ENCODE data around the gene TYROBP. TPM values are rescaled to one million over a fixed set of nuclear protein-coding genes. Genes with fewer than 3 reads are reported as not detected.
A peak's percentile ranks its signal among the peaks of the same experiment; 100 is the strongest.
"Not testable (repeated sequence)": the region's sequence is repeated elsewhere in the genome, so short reads cannot be mapped to it uniquely, and the experiment has no call there.

The TYROBP gene
- total RNA-seq, 1 experiment from 2014 or later, result not detected

- DNase-seq (ENCODE audit: low read depth, low spot score), result no peak
- in situ Hi-C loops (cut with HindIII; ENCODE audit: low pct_unique_long_range_greater_than_20kb, low sequenced_read_pairs), result loop anchor here (10.0 kb wide), 1 partner anchor 57 kb away; the partner anchor contains the start of genes KIRREL2 and NPHS1
- Histone ChIP-seq H3K4me3 (ENCODE audit: low read depth in 2 of 2, low read length in 2 of 2) (no peak overlapping the region), H3K9me3 (ENCODE audit: control insufficient read depth, insufficient read depth, low read depth, low read length) (no peaks in the 10 kb centered on the region), H3K4me1 (ENCODE audit: control insufficient read depth, insufficient read depth, low read length) (no peaks in the 10 kb centered on the region), H3K27ac (ENCODE audit: low read length) (no peak overlapping the region), H3K36me3 (ENCODE audit: control insufficient read depth, insufficient read depth, low read length) (no peaks in the 10 kb centered on the region), H3K27me3 (ENCODE audit: control insufficient read depth, insufficient read depth, low read length) (no peaks in the 10 kb centered on the region)
- ChIA-PET CTCF (interaction anchor here (1.4 kb wide), 1 partner anchor 19 kb away, joined by 5 read pairs; no protein-coding TSS in a partner anchor), POLR2A (no interaction called here)
- ATAC-seq, result peak; percentile 44
- BruUV-seq (replicated peaks), result no TSS peak
- no peak for TF ChIP-seq POLR2AphosphoS5 (IDR thresholded peaks at IDR 0.05; ENCODE audit: low read depth, low read length)
- no peak for TF ChIP-seq SIN3A (IDR thresholded peaks at IDR 0.05; ENCODE audit: borderline replicate concordance, insufficient read depth, low read depth, low read length)
- TF ChIP-seq REST (IDR thresholded peaks at IDR 0.05; ENCODE audit: insufficient read depth in 1 of 2, low read depth in 2 of 2, low read length in 1 of 2), result no peak
- no peak for TF ChIP-seq TCF7L2 (IDR thresholded peaks at IDR 0.05; ENCODE audit: low read depth, low read length)
- no peak for TF ChIP-seq CTCF (IDR thresholded peaks at IDR 0.05)
- intact Hi-C loops (cut with micrococcal nuclease; ENCODE audit: unreplicated experiment), result no loop called here
These were observed 3.7 kb upstream of the TYROBP start for GRCh38 chr19:35911790-35912189.

- TF ChIP-seq CTCF (IDR thresholded peaks at IDR 0.05) (no peak), SIN3A (IDR thresholded peaks at IDR 0.05; ENCODE audit: borderline replicate concordance, insufficient read depth, low read depth, low read length) (no peak), REST (IDR thresholded peaks at IDR 0.05; ENCODE audit: insufficient read depth in 1 of 2, low read depth in 2 of 2, low read length in 1 of 2) (no peak), POLR2AphosphoS5 (IDR thresholded peaks at IDR 0.05; ENCODE audit: low read depth, low read length) (no peak), TCF7L2 (IDR thresholded peaks at IDR 0.05; ENCODE audit: low read depth, low read length) (no peak)
- ChIA-PET CTCF (no interaction called here), POLR2A (interaction anchor here (0.7 kb wide), 1 partner anchor 193 kb away, joined by 5 read pairs; no protein-coding TSS in a partner anchor)
- BruUV-seq (replicated peaks), result no TSS peak
- H3K9me3 ChIP-seq (ENCODE audit: control insufficient read depth, insufficient read depth, low read depth, low read length), result no peaks in the 10 kb centered on the region
- ATAC-seq (no peak), DNase-seq (ENCODE audit: low read depth, low spot score) (no peak)
- in situ Hi-C loops (cut with HindIII; ENCODE audit: low pct_unique_long_range_greater_than_20kb, low sequenced_read_pairs) (loop anchor here (10.0 kb wide), 1 partner anchor 56 kb away; the partner anchor contains the start of genes KIRREL2 and NPHS1), intact Hi-C loops (cut with micrococcal nuclease; ENCODE audit: unreplicated experiment) (no loop called here)
- H3K27me3 ChIP-seq (ENCODE audit: control insufficient read depth, insufficient read depth, low read length), result no peaks in the 10 kb centered on the region
- no peaks in the 10 kb centered on the region for H3K36me3 ChIP-seq (ENCODE audit: control insufficient read depth, insufficient read depth, low read length)
- H3K4me1 ChIP-seq (ENCODE audit: control insufficient read depth, insufficient read depth, low read length), result no peaks in the 10 kb centered on the region
- H3K27ac ChIP-seq (ENCODE audit: low read length), result no peak overlapping the region
- H3K4me3 ChIP-seq (ENCODE audit: low read depth in 2 of 2, low read length in 2 of 2), result no peak overlapping the region
These were observed 3.1 kb upstream of the TYROBP start for GRCh38 chr19:35911173-35911572.

GRCh38 chr19:35910355-35910754, 2.3 kb upstream of the TYROBP start:
- CTCF ChIA-PET; ATAC-seq; H3K27ac ChIP-seq (ENCODE audit: low read length); H3K36me3 ChIP-seq (ENCODE audit: control insufficient read depth, insufficient read depth, low read length); H3K4me1 ChIP-seq (ENCODE audit: control insufficient read depth, insufficient read depth, low read length); H3K9me3 ChIP-seq (ENCODE audit: control insufficient read depth, insufficient read depth, low read depth, low read length); BruUV-seq (replicated peaks); DNase-seq (ENCODE audit: low read depth, low spot score); intact Hi-C loops (cut with micrococcal nuclease; ENCODE audit: unreplicated experiment); H3K27me3 ChIP-seq (ENCODE audit: control insufficient read depth, insufficient read depth, low read length); H3K4me3 ChIP-seq (ENCODE audit: low read depth in 2 of 2, low read length in 2 of 2): not testable (repeated sequence)
- in situ Hi-C loops (cut with HindIII; ENCODE audit: low pct_unique_long_range_greater_than_20kb, low sequenced_read_pairs), result loop anchor here (10.0 kb wide), 1 partner anchor 56 kb away; the partner anchor contains the start of genes KIRREL2 and NPHS1
- POLR2A ChIA-PET, result interaction anchor here (0.7 kb wide), 1 partner anchor 192 kb away, joined by 5 read pairs; no protein-coding TSS in a partner anchor
